NT2/D1 (cell line): Measurements from ENCODE around the gene HMG20B.

ENCODE experiments used
- SUZ12 ChIP-seq: IDR thresholded peaks from 2 replicates; pipeline ENCODE4 v1.6.1; 2011; ENCODE audit not compliant: insufficient read length, insufficient read depth; ENCODE audit errors: extremely low read depth
- YY1 ChIP-seq: IDR thresholded peaks from 2 replicates; pipeline ENCODE4 v1.6.1; 2011; ENCODE audit not compliant: insufficient read length, insufficient read depth
- ZNF274 ChIP-seq: IDR thresholded peaks from 2 replicates; pipeline ENCODE4 v1.6.1; 2011; ENCODE audit warnings: mild to moderate bottlenecking, low read depth, low read length

- TF ChIP-seq ZNF274, result no peak
- TF ChIP-seq SUZ12, result no peak
- no peak for TF ChIP-seq YY1
These were observed 5.1 kb downstream of the HMG20B start for GRCh38 chr19:3577723-3578344.
